Bronchial epithelial cell (primary cell): ENCODE data around the gene ZNRF2. TPM values are rescaled to one million over a fixed set of nuclear protein-coding genes. Genes with fewer than 3 reads are reported as not detected.

Experiments
- DNase-seq: peaks from one replicate; pipeline ENCODE4 v3.0.0-alpha.2; 2010; ENCODE audit warnings: low read depth
- FAIRE-seq: peaks from 2 replicates; lab custom pipeline; 2011; peaks lifted over from hg19 to GRCh38; lab: Jason Lieb, UNC
- H3K27me3 ChIP-seq: 2 replicates; pipeline ENCODE4 v1.5.1; 2011; ENCODE audit warnings: low read length; ENCODE audit not compliant: control insufficient read depth, insufficient read depth
- H3K36me3 ChIP-seq: 2 replicates; pipeline ENCODE4 v1.5.1; 2011; ENCODE audit warnings: low read length; ENCODE audit not compliant: control insufficient read depth, insufficient read depth
- H3K4me3 ChIP-seq: 2 replicates; pipeline ENCODE4 v1.5.1; 2011; ENCODE audit warnings: mild to moderate bottlenecking, low read depth, low read length, control low read depth
- CTCF ChIP-seq: IDR thresholded peaks from 2 replicates; pipeline ENCODE4 v1.5.1; 2011; ENCODE audit warnings: mild to moderate bottlenecking, moderate library complexity, low read length, control low read depth, inconsistent platforms; ENCODE audit not compliant: insufficient read depth, severe bottlenecking
- total RNA-seq: library from RNA; depleted of rRNA; stranded (reverse); fragments of >200 nt; gene quantifications from 2 replicates; pipeline ENCODE4 v1.2.1, GENCODE V29; 2014

ZNRF2 gene
- total RNA-seq, 1 donor from 2014 or later = 18.4 TPM

- H3K4me3 ChIP-seq = no peak overlapping the region
- no peaks in the 10 kb centered on the region for H3K27me3 ChIP-seq
- no peaks in the 10 kb centered on the region for H3K36me3 ChIP-seq
- FAIRE-seq (no peak), DNase-seq (peak; percentile 75)
- TF ChIP-seq CTCF = peak; percentile 53
Measured at GRCh38 chr7:30412782-30413504, 128.5 kb downstream of the ZNRF2 start.

- H3K36me3 ChIP-seq = no peaks in the 10 kb centered on the region
- no peak for TF ChIP-seq CTCF
- H3K27me3 ChIP-seq = no peaks in the 10 kb centered on the region
- no peak overlapping the region for H3K4me3 ChIP-seq
- no peak for DNase-seq
- no peak for FAIRE-seq
Measured at GRCh38 chr7:30413864-30414263, 129.5 kb downstream of the ZNRF2 start.

Other genes with a start within 250 kb of the ZNRF2 start
- 18.4 and 43.7 TPM in 2 replicates for gene MTURN, start 149.6 kb upstream of the ZNRF2 start, total RNA-seq
- 4.2 and 4.4 TPM in 2 replicates for gene NOD1, start 194.2 kb downstream of the ZNRF2 start, total RNA-seq
- gene GGCT, start 220.2 kb downstream of the ZNRF2 start, total RNA-seq = 57.9 and 67.8 TPM in 2 replicates